Hematopoietic multipotent progenitor cell treated with erythropoietin and hydrocortisone succinate and interleukin-3 and kit ligand, for 4 days (in vitro differentiated cells): ENCODE measurements around the gene GABRP.
"Not testable (repeated sequence)": the region's sequence is repeated elsewhere in the genome, so short reads cannot be mapped to it uniquely, and the experiment has no call there.

Experiments
- DNase-seq: peaks from one replicate; pipeline ENCODE4 v3.0.0-alpha.2; 2015

Gene GABRP

GRCh38 chr5:170795154-170795553, 11.6 kb downstream of the GABRP start:
- DNase-seq = no peak

- DNase-seq = no peak
These were observed 22.1 kb downstream of the GABRP start for GRCh38 chr5:170805666-170806065.

GRCh38 chr5:170809551-170809950, 26.0 kb downstream of the GABRP start:
- peak; percentile 46 for DNase-seq

GRCh38 chr5:170811719-170812118, 28.2 kb downstream of the GABRP start:
- no peak for DNase-seq

GRCh38 chr5:170813231-170813630, 29.7 kb downstream of the GABRP start:
- DNase-seq = no peak

GRCh38 chr5:170817195-170817594, 33.7 kb downstream of the GABRP start:
- no peak for DNase-seq

- no peak for DNase-seq
These were observed 34.7 kb downstream of the GABRP start for GRCh38 chr5:170818232-170818631.

GRCh38 chr5:170819824-170820223, 36.3 kb downstream of the GABRP start:
- DNase-seq = no peak

- no peak for DNase-seq
These were observed 37.8 kb downstream of the GABRP start for GRCh38 chr5:170821257-170821800.

GRCh38 chr5:170826117-170826516, 42.6 kb downstream of the GABRP start:
- DNase-seq = no peak

- DNase-seq = no peak
These were observed 48.7 kb downstream of the GABRP start for GRCh38 chr5:170832241-170832640.

- DNase-seq = not testable (repeated sequence)
These were observed 50.5 kb downstream of the GABRP start for GRCh38 chr5:170833981-170834380.

GRCh38 chr5:170836226-170836625, 52.7 kb downstream of the GABRP start:
- DNase-seq = no peak

GRCh38 chr5:170843870-170844269, 60.3 kb downstream of the GABRP start:
- no peak for DNase-seq

- no peak for DNase-seq
These were observed 61.1 kb downstream of the GABRP start for GRCh38 chr5:170844651-170845050.

- DNase-seq = no peak
These were observed 62.9 kb downstream of the GABRP start for GRCh38 chr5:170846416-170846815.

GRCh38 chr5:170846846-170847245, 63.3 kb downstream of the GABRP start:
- no peak for DNase-seq

GRCh38 chr5:170848033-170848432, 64.5 kb downstream of the GABRP start:
- DNase-seq = no peak

- peak; percentile 20 for DNase-seq
These were observed 65.8 kb downstream of the GABRP start for GRCh38 chr5:170849374-170849773.

- DNase-seq = no peak
These were observed 71.0 kb downstream of the GABRP start for GRCh38 chr5:170854566-170854965.

- DNase-seq = no peak
These were observed 73.5 kb downstream of the GABRP start for GRCh38 chr5:170857066-170857465.

GRCh38 chr5:170860415-170860814, 76.9 kb downstream of the GABRP start:
- no peak for DNase-seq

- peak; percentile 10 for DNase-seq
These were observed 77.5 kb downstream of the GABRP start for GRCh38 chr5:170860818-170861666.

- no peak for DNase-seq
These were observed 78.1 kb downstream of the GABRP start for GRCh38 chr5:170861667-170861916.
